Neural progenitor cell (in vitro differentiated cells): ENCODE data around the gene AK2. TPM values are rescaled to one million over a fixed set of nuclear protein-coding genes. Genes with fewer than 3 reads are reported as not detected.

Experiments
- DNase-seq: peaks from one replicate; pipeline ENCODE4 v3.0.0-alpha.2; 2016; ENCODE audit warnings: low spot score
- H2AFZ ChIP-seq: fragments of 200-600 bp; sonication (generic); replicated peaks from 2 replicates; pipeline ENCODE4 v1.6.1; 2016; ENCODE audit warnings: antibody characterized with exemption
- H3F3A ChIP-seq: fragments of 200-600 bp; sonication (generic); 2 replicates; pipeline ENCODE4 v1.6.1; 2016; ENCODE audit warnings: antibody characterized with exemption, low read depth
- H3K27ac ChIP-seq: fragments of 200-600 bp; sonication (generic); 2 replicates; pipeline ENCODE4 v1.5.1; 2016; ENCODE audit warnings: mild to moderate bottlenecking
- H3K27me3 ChIP-seq: fragments of 200-600 bp; sonication (generic); 2 replicates; pipeline ENCODE4 v1.6.1; 2016; ENCODE audit warnings: mild to moderate bottlenecking, moderate library complexity
- H3K36me3 ChIP-seq: fragments of 200-600 bp; sonication (generic); 2 replicates; pipeline ENCODE4 v1.5.1; 2016
- H3K4me1 ChIP-seq: fragments of 200-600 bp; sonication (generic); 2 replicates; pipeline ENCODE4 v1.6.1; 2016; ENCODE audit warnings: mixed run types
- H3K4me2 ChIP-seq: fragments of 200-600 bp; sonication (generic); 2 replicates; pipeline ENCODE4 v1.6.1; 2016
- H3K4me3 ChIP-seq: fragments of 200-600 bp; sonication (generic); 2 replicates; pipeline ENCODE4 v1.5.1; 2016
- H3K79me2 ChIP-seq: fragments of 200-600 bp; sonication (generic); 2 replicates; pipeline ENCODE4 v1.6.1; 2016; ENCODE audit warnings: low read depth
- H3K9ac ChIP-seq: fragments of 200-600 bp; sonication (generic); 2 replicates; pipeline ENCODE4 v1.6.1; 2016
- H3K9me3 ChIP-seq: fragments of 200-600 bp; sonication (generic); 2 replicates; pipeline ENCODE4 v1.5.1; 2016; ENCODE audit warnings: low read depth
- H4K20me1 ChIP-seq: fragments of 200-600 bp; sonication (generic); 2 replicates; pipeline ENCODE4 v1.6.1; 2016; ENCODE audit warnings: low read depth
- H3K27ac Mint-ChIP-seq: 3 replicates; pipeline ENCODE4 v1.8.0; 2021; ENCODE audit warnings: mixed read lengths
- H3K27me3 Mint-ChIP-seq: 2 replicates; pipeline ENCODE4 v1.8.0; 2022; ENCODE audit warnings: low read depth, mild to moderate bottlenecking, inconsistent platforms, moderate library complexity, mixed read lengths; ENCODE audit not compliant: insufficient read depth
- H3K36me3 Mint-ChIP-seq: 3 replicates; pipeline ENCODE4 v1.8.0; 2021; ENCODE audit warnings: mixed read lengths
- H3K4me1 Mint-ChIP-seq: 3 replicates; pipeline ENCODE4 v1.8.0; 2021; ENCODE audit warnings: mixed read lengths
- H3K4me3 Mint-ChIP-seq: 3 replicates; pipeline ENCODE4 v1.8.0; 2021; ENCODE audit warnings: mild to moderate bottlenecking, moderate library complexity, mixed read lengths
- H3K9me3 Mint-ChIP-seq: 3 replicates; pipeline ENCODE4 v1.8.0; 2020; ENCODE audit warnings: mixed read lengths
- CTCF ChIP-seq: fragments of 200-600 bp; sonication (generic); IDR thresholded peaks from 2 replicates; pipeline ENCODE4 v1.5.1; 2017; ENCODE audit warnings: antibody characterized with exemption, mild to moderate bottlenecking
- EZH2 ChIP-seq: fragments of 200-600 bp; sonication (generic); IDR thresholded peaks from 2 replicates; pipeline ENCODE4 v1.6.1; 2017; ENCODE audit warnings: antibody characterized with exemption, mild to moderate bottlenecking, moderate library complexity
- EZH2phosphoT487 ChIP-seq: fragments of 200-600 bp; sonication (generic); IDR thresholded peaks from 2 replicates; pipeline ENCODE4 v1.6.1; 2017; ENCODE audit warnings: antibody characterized with exemption
- total RNA-seq: library from RNA; depleted of rRNA; stranded (reverse); fragments of >200 nt; gene quantifications from 2 replicates; pipeline ENCODE4 v1.2.3, GENCODE V29; 2015; ENCODE audit warnings: low replicate concordance

AK2 gene
- total RNA-seq, 1 donor from 2014 or later = 128 TPM

GRCh38 chr1:32989160-32990050, 47.3 kb downstream of the AK2 start:
- no peak overlapping the region for H3K4me3 Mint-ChIP-seq
- H3K9me3 Mint-ChIP-seq = no peaks in the 10 kb centered on the region
- H3K27me3 ChIP-seq = no peaks in the 10 kb centered on the region
- H3K79me2 ChIP-seq = no peaks in the 10 kb centered on the region
- no peak overlapping the region for H3K4me2 ChIP-seq
- peaks cover 15% of the 10 kb centered on the region for H3F3A ChIP-seq
- no peak overlapping the region for H3K27ac Mint-ChIP-seq
- H3K9me3 ChIP-seq = no peaks in the 10 kb centered on the region
- H3K9ac ChIP-seq = no peak overlapping the region
- no peaks in the 10 kb centered on the region for H4K20me1 ChIP-seq
- H3K4me1 Mint-ChIP-seq = peaks cover 24% of the 10 kb centered on the region
- H3K4me3 ChIP-seq = no peak overlapping the region
- no peak for DNase-seq
- no peaks in the 10 kb centered on the region for H3K36me3 ChIP-seq
- H3K27me3 Mint-ChIP-seq = peaks cover 6% of the 10 kb centered on the region
- no peak for TF ChIP-seq EZH2phosphoT487
- no peak for TF ChIP-seq CTCF
- no peak for TF ChIP-seq EZH2
- H3K4me1 ChIP-seq = peaks cover 13% of the 10 kb centered on the region
- no peak overlapping the region for H2AFZ ChIP-seq
- no peaks in the 10 kb centered on the region for H3K36me3 Mint-ChIP-seq
- no peak overlapping the region for H3K27ac ChIP-seq

- H3K36me3 Mint-ChIP-seq = no peaks in the 10 kb centered on the region
- no peak overlapping the region for H3K4me3 ChIP-seq
- no peak for TF ChIP-seq EZH2
- TF ChIP-seq CTCF = no peak
- TF ChIP-seq EZH2phosphoT487 = no peak
- peaks cover 30% of the 10 kb centered on the region for H3K4me1 Mint-ChIP-seq
- H3K9me3 ChIP-seq = no peaks in the 10 kb centered on the region
- H3K4me3 Mint-ChIP-seq = no peak overlapping the region
- H3K36me3 ChIP-seq = no peaks in the 10 kb centered on the region
- no peak for DNase-seq
- no peak overlapping the region for H3K9ac ChIP-seq
- H4K20me1 ChIP-seq = no peaks in the 10 kb centered on the region
- H3K9me3 Mint-ChIP-seq = no peaks in the 10 kb centered on the region
- peaks cover 13% of the 10 kb centered on the region for H3K4me1 ChIP-seq
- no peak overlapping the region for H3K27ac ChIP-seq
- H3K79me2 ChIP-seq = no peaks in the 10 kb centered on the region
- no peak overlapping the region for H2AFZ ChIP-seq
- no peak overlapping the region for H3K27ac Mint-ChIP-seq
- H3K4me2 ChIP-seq = no peak overlapping the region
- peaks cover 15% of the 10 kb centered on the region for H3F3A ChIP-seq
- no peaks in the 10 kb centered on the region for H3K27me3 ChIP-seq
- H3K27me3 Mint-ChIP-seq = peaks cover 6% of the 10 kb centered on the region
Observed at GRCh38 chr1:32988665-32989064, 48.0 kb downstream of the AK2 start.

- no peaks in the 10 kb centered on the region for H3K9me3 ChIP-seq
- no peaks in the 10 kb centered on the region for H3K36me3 Mint-ChIP-seq
- H3K4me2 ChIP-seq = no peak overlapping the region
- H3K4me1 ChIP-seq = no peaks in the 10 kb centered on the region
- no peak for DNase-seq
- H2AFZ ChIP-seq = no peak overlapping the region
- H3K9ac ChIP-seq = no peak overlapping the region
- peaks cover 12% of the 10 kb centered on the region for H3K27me3 Mint-ChIP-seq
- no peaks in the 10 kb centered on the region for H3K9me3 Mint-ChIP-seq
- H3F3A ChIP-seq = no peaks in the 10 kb centered on the region
- H3K4me1 Mint-ChIP-seq = peaks cover 15% of the 10 kb centered on the region
- no peaks in the 10 kb centered on the region for H3K36me3 ChIP-seq
- H4K20me1 ChIP-seq = no peaks in the 10 kb centered on the region
- no peak overlapping the region for H3K27ac ChIP-seq
- no peaks in the 10 kb centered on the region for H3K79me2 ChIP-seq
- TF ChIP-seq EZH2 (no peak), CTCF (no peak), EZH2phosphoT487 (no peak)
- no peak overlapping the region for H3K27ac Mint-ChIP-seq
- H3K4me3 ChIP-seq = no peak overlapping the region
- no peaks in the 10 kb centered on the region for H3K27me3 ChIP-seq
- H3K4me3 Mint-ChIP-seq = no peak overlapping the region
Observed at GRCh38 chr1:32985226-32985625, 51.5 kb downstream of the AK2 start.
